ENCODE measurements around the gene ATP6V1C2. TPM values are rescaled to one million over a fixed set of nuclear protein-coding genes. Genes with fewer than 3 reads are reported as not detected.

ATP6V1C2 gene
- 0.68 TPM in 1 of 2 replicates, not detected in the other for total RNA-seq
- 0.87 TPM for polyA plus RNA-seq (2012)

- no peak for DNase-seq (ENCODE audit: low read depth)
Observed at GRCh38 chr2:10721396-10722251, at the start of gene ATP6V1C2. TSS of gene ATP6V1C2 (plus strand) at chr2:10721630. CDS start at chr2:10722850, 1,220 bp downstream.

GRCh38 chr2:10675131-10675530 is 46.3 kb upstream of the ATP6V1C2 start:
- DNase-seq (ENCODE audit: low read depth) = no peak

GRCh38 chr2:10678225-10678624 is 43.2 kb upstream of the ATP6V1C2 start:
- no peak for DNase-seq (ENCODE audit: low read depth)

- DNase-seq (ENCODE audit: low read depth) = no peak
Observed at GRCh38 chr2:10680214-10680613, 41.2 kb upstream of the ATP6V1C2 start.

GRCh38 chr2:10680957-10681356 is 40.5 kb upstream of the ATP6V1C2 start:
- DNase-seq (ENCODE audit: low read depth) = no peak

- DNase-seq (ENCODE audit: low read depth) = no peak
Observed at GRCh38 chr2:10686176-10686730, 35.2 kb upstream of the ATP6V1C2 start.

- peak; percentile 27 for DNase-seq (ENCODE audit: low read depth)
Observed at GRCh38 chr2:10688921-10689807, 32.3 kb upstream of the ATP6V1C2 start.

GRCh38 chr2:10691521-10691920 is 29.9 kb upstream of the ATP6V1C2 start:
- no peak for DNase-seq (ENCODE audit: low read depth)

- no peak for DNase-seq (ENCODE audit: low read depth)
Observed at GRCh38 chr2:10700078-10700803, 21.2 kb upstream of the ATP6V1C2 start.

- no peak for DNase-seq (ENCODE audit: low read depth)
Observed at GRCh38 chr2:10704034-10704594, 17.3 kb upstream of the ATP6V1C2 start.

GRCh38 chr2:10706033-10706432 is 15.4 kb upstream of the ATP6V1C2 start:
- DNase-seq (ENCODE audit: low read depth) = no peak

- no peak for DNase-seq (ENCODE audit: low read depth)
Observed at GRCh38 chr2:10707831-10708230, 13.6 kb upstream of the ATP6V1C2 start.

GRCh38 chr2:10709290-10709939 is 12.0 kb upstream of the ATP6V1C2 start:
- DNase-seq (ENCODE audit: low read depth) = no peak

GRCh38 chr2:10712185-10712809 is 9.1 kb upstream of the ATP6V1C2 start:
- no peak for DNase-seq (ENCODE audit: low read depth)

- no peak for DNase-seq (ENCODE audit: low read depth)
Observed at GRCh38 chr2:10716581-10716980, 4.8 kb upstream of the ATP6V1C2 start.

- DNase-seq (ENCODE audit: low read depth) = peak; percentile 64
Observed at GRCh38 chr2:10717628-10718027, 3.8 kb upstream of the ATP6V1C2 start.

GRCh38 chr2:10720306-10720705 is 1.1 kb upstream of the ATP6V1C2 start:
- no peak for DNase-seq (ENCODE audit: low read depth)

- no peak for DNase-seq (ENCODE audit: low read depth)
Observed at GRCh38 chr2:10720947-10721395, 459 bp upstream of the ATP6V1C2 start.

- DNase-seq (ENCODE audit: low read depth) = no peak
Observed at GRCh38 chr2:10722252-10722825, 909 bp downstream of the ATP6V1C2 start.

Data from myocyte (in vitro differentiated cells).